ENCODE results near the gene KLF7. TPM values are rescaled to one million over a fixed set of nuclear protein-coding genes. Genes with fewer than 3 reads are reported as not detected.

KLF7 gene
- polyA plus RNA-seq, 3 donors = 9.4 to 40.7 (median 10.3) TPM

GRCh38 chr2:207115715-207116364, 49.9 kb downstream of the KLF7 start:
- H3K4me3 Mint-ChIP-seq = no peak overlapping the region
- no peaks in the 10 kb centered on the region for H3K9me3 Mint-ChIP-seq
- no peaks in the 10 kb centered on the region for H3K9me3 ChIP-seq (replicated peaks in 1 of 2; ENCODE audit: control insufficient read depth in 1 of 2, insufficient read depth in 1 of 2, low read length in 2 of 2)
- peaks cover 3 to 7% of the 10 kb centered on the region in 2 donors for H3K4me1 ChIP-seq (ENCODE audit: control insufficient read depth in 1 of 2, insufficient read depth in 2 of 2, low read length in 2 of 2)
- peaks cover 52 to 61% of the 10 kb centered on the region in 2 donors for H3K36me3 Mint-ChIP-seq
- no peak for DNase-seq
- peaks cover 0 to 3% (median 1%) of the 10 kb centered on the region in 3 donors for H3K27me3 Mint-ChIP-seq (ENCODE audit: low read depth in 3 of 3)
- H3K79me2 ChIP-seq (ENCODE audit: insufficient read depth, low read length) = peaks cover 84% of the 10 kb centered on the region
- TF ChIP-seq, protein P1, sequence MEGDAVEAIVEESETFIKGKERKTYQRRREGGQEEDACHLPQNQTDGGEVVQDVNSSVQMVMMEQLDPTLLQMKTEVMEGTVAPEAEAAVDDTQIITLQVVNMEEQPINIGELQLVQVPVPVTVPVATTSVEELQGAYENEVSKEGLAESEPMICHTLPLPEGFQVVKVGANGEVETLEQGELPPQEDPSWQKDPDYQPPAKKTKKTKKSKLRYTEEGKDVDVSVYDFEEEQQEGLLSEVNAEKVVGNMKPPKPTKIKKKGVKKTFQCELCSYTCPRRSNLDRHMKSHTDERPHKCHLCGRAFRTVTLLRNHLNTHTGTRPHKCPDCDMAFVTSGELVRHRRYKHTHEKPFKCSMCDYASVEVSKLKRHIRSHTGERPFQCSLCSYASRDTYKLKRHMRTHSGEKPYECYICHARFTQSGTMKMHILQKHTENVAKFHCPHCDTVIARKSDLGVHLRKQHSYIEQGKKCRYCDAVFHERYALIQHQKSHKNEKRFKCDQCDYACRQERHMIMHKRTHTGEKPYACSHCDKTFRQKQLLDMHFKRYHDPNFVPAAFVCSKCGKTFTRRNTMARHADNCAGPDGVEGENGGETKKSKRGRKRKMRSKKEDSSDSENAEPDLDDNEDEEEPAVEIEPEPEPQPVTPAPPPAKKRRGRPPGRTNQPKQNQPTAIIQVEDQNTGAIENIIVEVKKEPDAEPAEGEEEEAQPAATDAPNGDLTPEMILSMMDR (IDR thresholded peaks at IDR 0.05) = no peak
- H3K36me3 ChIP-seq (replicated peaks in 1 of 2; ENCODE audit: control insufficient read depth in 1 of 2, insufficient read depth in 2 of 2, low read length in 2 of 2) = peaks cover under 1 to 76% of the 10 kb centered on the region in 2 donors
- H4K20me1 ChIP-seq (ENCODE audit: insufficient read depth, low read length) = peaks cover 96% of the 10 kb centered on the region
- H3K27ac ChIP-seq (ENCODE audit: low read depth in 1 of 2, low read length in 2 of 2) = no peak overlapping the region
- H3K4me2 ChIP-seq (replicated peaks; ENCODE audit: extremely low read depth, low read length, poor library complexity, severe bottlenecking) = no peak overlapping the region
- H3K9ac ChIP-seq (ENCODE audit: insufficient read depth, low read length, poor library complexity, severe bottlenecking) = no peak overlapping the region
- no peak overlapping the region for H2AFZ ChIP-seq (ENCODE audit: insufficient read depth, low read depth, low read length, poor library complexity, severe bottlenecking)
- no peaks in the 10 kb centered on the region for H3K27me3 ChIP-seq (ENCODE audit: control insufficient read depth in 2 of 2, insufficient read depth in 2 of 2, low read length in 2 of 2)
- intact Hi-C loops (cut with micrococcal nuclease) = no loop called here
- peak overlapping the region in 1 of 7 donors; percentile 37 for H3K27ac Mint-ChIP-seq
- no peak overlapping the region for H3K4me3 ChIP-seq (replicated peaks in 1 of 3; ENCODE audit: low read depth in 2 of 3, low read length in 3 of 3)
- H3K4me1 Mint-ChIP-seq = peaks cover 11% of the 10 kb centered on the region
- 94% methylated on average over 4 of the region's 6 CpGs for WGBS (ENCODE audit: insufficient coverage)

DNA sequence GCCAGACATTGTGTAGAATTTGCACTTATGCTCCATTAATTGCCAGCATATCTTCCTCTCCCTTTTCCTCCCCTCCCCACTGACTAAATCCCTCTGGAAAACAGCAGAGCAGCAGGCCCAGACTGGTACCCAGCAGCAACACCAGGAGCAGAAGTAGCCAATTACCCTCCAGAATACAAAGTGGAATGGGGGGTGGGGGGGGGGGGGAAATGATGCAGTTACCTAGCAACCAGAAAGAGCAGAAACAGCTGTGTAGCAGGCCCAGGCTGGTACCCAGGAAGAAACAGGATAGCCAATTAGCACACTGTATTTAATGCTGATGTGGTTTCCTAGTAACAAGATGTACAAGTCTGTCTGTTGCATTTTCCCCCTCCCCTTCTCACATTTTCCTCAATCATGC, 52.3 kb downstream of the KLF7 start:
- Histone ChIP-seq H3K4me1 (ENCODE audit: control insufficient read depth in 1 of 2, insufficient read depth in 2 of 2, low read length in 2 of 2) (peaks cover 5 to 11% of the 10 kb centered on the region in 2 donors), H4K20me1 (ENCODE audit: insufficient read depth, low read length) (peaks cover 97% of the 10 kb centered on the region), H3K36me3 (replicated peaks in 1 of 2; ENCODE audit: control insufficient read depth in 1 of 2, insufficient read depth in 2 of 2, low read length in 2 of 2) (peaks cover 0 to 83% of the 10 kb centered on the region in 2 donors), H2AFZ (ENCODE audit: insufficient read depth, low read depth, low read length, poor library complexity, severe bottlenecking) (no peak overlapping the region), H3K27me3 (ENCODE audit: control insufficient read depth in 2 of 2, insufficient read depth in 2 of 2, low read length in 2 of 2) (no peaks in the 10 kb centered on the region), H3K9me3 (replicated peaks in 1 of 2; ENCODE audit: control insufficient read depth in 1 of 2, insufficient read depth in 1 of 2, low read length in 2 of 2) (no peaks in the 10 kb centered on the region), H3K4me2 (replicated peaks; ENCODE audit: extremely low read depth, low read length, poor library complexity, severe bottlenecking) (no peak overlapping the region), H3K4me3 (replicated peaks in 1 of 3; ENCODE audit: low read depth in 2 of 3, low read length in 3 of 3) (no peak overlapping the region), H3K79me2 (ENCODE audit: insufficient read depth, low read length) (peaks cover 65% of the 10 kb centered on the region), H3K27ac (ENCODE audit: low read depth in 1 of 2, low read length in 2 of 2) (no peak overlapping the region), H3K9ac (ENCODE audit: insufficient read depth, low read length, poor library complexity, severe bottlenecking) (no peak overlapping the region)
- DNase-seq = no peak
- Mint-ChIP-seq H3K4me3 (no peak overlapping the region), H3K36me3 (peaks cover 44 to 50% of the 10 kb centered on the region in 2 donors), H3K27ac (peak overlapping the region in 1 of 7 donors; percentile 83), H3K27me3 (ENCODE audit: low read depth in 3 of 3) (peaks cover 0 to 1% (median 1%) of the 10 kb centered on the region in 3 donors), H3K9me3 (no peaks in the 10 kb centered on the region), H3K4me1 (peaks cover 18% of the 10 kb centered on the region)
- TF ChIP-seq, protein P1 (IDR thresholded peaks at IDR 0.05) = no peak
- intact Hi-C loops (cut with micrococcal nuclease) = no loop called here

Data from CD14-positive monocyte (primary cell).